ENCODE data around the gene CRYGD. TPM values are rescaled to one million over a fixed set of nuclear protein-coding genes. Genes with fewer than 3 reads are reported as not detected.

CRYGD gene
- polyA plus RNA-seq, 3 donors: not detected

DNA sequence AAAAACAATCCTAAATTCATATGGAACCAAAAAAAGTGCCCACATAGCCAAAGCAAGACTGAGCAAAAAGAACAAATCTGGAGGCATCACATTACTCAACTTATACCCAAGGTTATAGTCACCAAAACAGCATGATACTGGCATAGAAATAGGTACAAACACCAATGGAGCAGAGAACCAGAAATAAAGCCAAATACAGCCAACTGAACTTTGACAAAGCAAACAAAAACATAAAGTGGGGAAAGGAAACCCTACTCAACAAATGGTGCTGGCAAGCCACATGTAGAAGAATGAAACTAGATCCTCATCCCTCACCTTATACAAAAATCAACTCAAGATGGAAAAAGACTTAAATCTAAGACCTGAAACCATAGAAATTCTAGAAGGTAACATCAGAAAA lies 40.5 kb downstream of the CRYGD start:
- Histone ChIP-seq H3K79me2 (ENCODE audit: insufficient read depth, low read length) (no peaks in the 10 kb centered on the region), H3K4me1 (ENCODE audit: control insufficient read depth in 1 of 2, insufficient read depth in 2 of 2, low read length in 2 of 2) (peaks cover 4 to 6% of the 10 kb centered on the region in 2 donors), H3K4me2 (replicated peaks; ENCODE audit: extremely low read depth, low read length, poor library complexity, severe bottlenecking) (no peak overlapping the region), H3K9ac (ENCODE audit: insufficient read depth, low read length, poor library complexity, severe bottlenecking) (no peak overlapping the region), H3K36me3 (replicated peaks in 1 of 2; ENCODE audit: control insufficient read depth in 1 of 2, insufficient read depth in 2 of 2, low read length in 2 of 2) (no peaks in the 10 kb centered on the region), H3K27me3 (ENCODE audit: control insufficient read depth in 2 of 2, insufficient read depth in 2 of 2, low read length in 2 of 2) (no peaks in the 10 kb centered on the region), H3K27ac (ENCODE audit: low read depth in 1 of 2, low read length in 2 of 2) (no peak overlapping the region), H3K4me3 (replicated peaks in 1 of 3; ENCODE audit: low read depth in 2 of 3, low read length in 3 of 3) (no peak overlapping the region), H2AFZ (ENCODE audit: insufficient read depth, low read depth, low read length, poor library complexity, severe bottlenecking) (no peak overlapping the region), H3K9me3 (replicated peaks in 1 of 2; ENCODE audit: control insufficient read depth in 1 of 2, insufficient read depth in 1 of 2, low read length in 2 of 2) (no peaks in the 10 kb centered on the region), H4K20me1 (ENCODE audit: insufficient read depth, low read length) (no peaks in the 10 kb centered on the region)
- no peaks in the 10 kb centered on the region for H3K27me3 Mint-ChIP-seq (ENCODE audit: low read depth in 3 of 3)
- TF ChIP-seq, protein P1, sequence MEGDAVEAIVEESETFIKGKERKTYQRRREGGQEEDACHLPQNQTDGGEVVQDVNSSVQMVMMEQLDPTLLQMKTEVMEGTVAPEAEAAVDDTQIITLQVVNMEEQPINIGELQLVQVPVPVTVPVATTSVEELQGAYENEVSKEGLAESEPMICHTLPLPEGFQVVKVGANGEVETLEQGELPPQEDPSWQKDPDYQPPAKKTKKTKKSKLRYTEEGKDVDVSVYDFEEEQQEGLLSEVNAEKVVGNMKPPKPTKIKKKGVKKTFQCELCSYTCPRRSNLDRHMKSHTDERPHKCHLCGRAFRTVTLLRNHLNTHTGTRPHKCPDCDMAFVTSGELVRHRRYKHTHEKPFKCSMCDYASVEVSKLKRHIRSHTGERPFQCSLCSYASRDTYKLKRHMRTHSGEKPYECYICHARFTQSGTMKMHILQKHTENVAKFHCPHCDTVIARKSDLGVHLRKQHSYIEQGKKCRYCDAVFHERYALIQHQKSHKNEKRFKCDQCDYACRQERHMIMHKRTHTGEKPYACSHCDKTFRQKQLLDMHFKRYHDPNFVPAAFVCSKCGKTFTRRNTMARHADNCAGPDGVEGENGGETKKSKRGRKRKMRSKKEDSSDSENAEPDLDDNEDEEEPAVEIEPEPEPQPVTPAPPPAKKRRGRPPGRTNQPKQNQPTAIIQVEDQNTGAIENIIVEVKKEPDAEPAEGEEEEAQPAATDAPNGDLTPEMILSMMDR (IDR thresholded peaks at IDR 0.05): no peak
- H3K9me3 Mint-ChIP-seq: peaks cover 0 to 7% (median 5%) of the 10 kb centered on the region in 7 donors
- peaks cover 14% of the 10 kb centered on the region for H3K4me1 Mint-ChIP-seq
- DNase-seq: no peak
- H3K4me3 Mint-ChIP-seq: no peak overlapping the region
- no peak overlapping the region for H3K27ac Mint-ChIP-seq
- intact Hi-C loops (cut with micrococcal nuclease): no loop called here
- peaks cover 0 to 3% of the 10 kb centered on the region in 2 donors for H3K36me3 Mint-ChIP-seq

DNA sequence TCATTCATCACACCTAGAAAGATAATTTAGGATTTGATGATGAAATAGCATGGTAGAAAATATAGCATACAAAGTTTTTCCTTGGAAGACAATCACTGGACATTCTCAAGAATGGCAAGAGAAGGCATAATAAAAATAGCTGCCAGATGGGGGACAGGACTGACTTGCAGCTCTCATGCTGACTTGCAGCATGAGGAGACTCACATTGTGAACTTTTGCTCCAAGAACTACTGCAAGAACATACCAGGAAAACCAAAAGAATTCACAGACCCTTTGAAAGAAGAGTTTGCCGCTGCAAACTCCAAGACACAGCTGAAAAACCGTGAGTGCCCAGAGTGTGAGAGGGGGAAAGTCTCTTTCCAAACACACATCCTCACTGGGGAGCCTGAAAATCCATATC lies 47.0 kb downstream of the CRYGD start:
- intact Hi-C loops (cut with micrococcal nuclease): loop anchor here in 1 of 2 donors (5.0 kb wide), 1 partner anchor 330 kb away; no protein-coding TSS in a partner anchor
- no peaks in the 10 kb centered on the region for H3K36me3 Mint-ChIP-seq

More for the DNA sequence above, 47.0 kb downstream of the CRYGD start:
- DNase-seq: no peak
- H2AFZ ChIP-seq (ENCODE audit: insufficient read depth, low read depth, low read length, poor library complexity, severe bottlenecking): no peak overlapping the region
- no peak overlapping the region for H3K27ac Mint-ChIP-seq
- no peaks in the 10 kb centered on the region for H4K20me1 ChIP-seq (ENCODE audit: insufficient read depth, low read length)
- WGBS (ENCODE audit: insufficient coverage): no CpG with 5 or more reads among the region's 2 CpGs
- H3K4me1 Mint-ChIP-seq: peaks cover 5% of the 10 kb centered on the region
- TF ChIP-seq, protein P1 (IDR thresholded peaks at IDR 0.05): no peak
- no peak overlapping the region for H3K4me2 ChIP-seq (replicated peaks; ENCODE audit: extremely low read depth, low read length, poor library complexity, severe bottlenecking)
- no peak overlapping the region for H3K4me3 Mint-ChIP-seq
- no peaks in the 10 kb centered on the region for H3K79me2 ChIP-seq (ENCODE audit: insufficient read depth, low read length)
- no peak overlapping the region for H3K27ac ChIP-seq (ENCODE audit: low read depth in 1 of 2, low read length in 2 of 2)
- H3K9me3 ChIP-seq (replicated peaks in 1 of 2; ENCODE audit: control insufficient read depth in 1 of 2, insufficient read depth in 1 of 2, low read length in 2 of 2): no peaks in the 10 kb centered on the region
- H3K4me1 ChIP-seq (ENCODE audit: control insufficient read depth in 1 of 2, insufficient read depth in 2 of 2, low read length in 2 of 2): peaks cover 0 to 4% of the 10 kb centered on the region in 2 donors
- H3K4me3 ChIP-seq (replicated peaks in 1 of 3; ENCODE audit: low read depth in 2 of 3, low read length in 3 of 3): no peak overlapping the region
- H3K9me3 Mint-ChIP-seq: peaks cover 0 to 9% (median 3%) of the 10 kb centered on the region in 7 donors
- H3K9ac ChIP-seq (ENCODE audit: insufficient read depth, low read length, poor library complexity, severe bottlenecking): no peak overlapping the region
- no peaks in the 10 kb centered on the region for H3K27me3 ChIP-seq (ENCODE audit: control insufficient read depth in 2 of 2, insufficient read depth in 2 of 2, low read length in 2 of 2)
- no peaks in the 10 kb centered on the region for H3K36me3 ChIP-seq (replicated peaks in 1 of 2; ENCODE audit: control insufficient read depth in 1 of 2, insufficient read depth in 2 of 2, low read length in 2 of 2)
- no peaks in the 10 kb centered on the region for H3K27me3 Mint-ChIP-seq (ENCODE audit: low read depth in 3 of 3)
